OCI-M2 (cell line): ENCODE measurements around the gene TAS2R10.
"Not testable (repeated sequence)": the region's sequence is repeated elsewhere in the genome, so short reads cannot be mapped to it uniquely, and the experiment has no call there.

Source experiments
- DNase-seq: peaks from one replicate; lab custom pipeline; 2025; ENCODE audit not compliant: unreplicated experiment; lab: John Stamatoyannopoulos, UW

Gene TAS2R10, protein sequence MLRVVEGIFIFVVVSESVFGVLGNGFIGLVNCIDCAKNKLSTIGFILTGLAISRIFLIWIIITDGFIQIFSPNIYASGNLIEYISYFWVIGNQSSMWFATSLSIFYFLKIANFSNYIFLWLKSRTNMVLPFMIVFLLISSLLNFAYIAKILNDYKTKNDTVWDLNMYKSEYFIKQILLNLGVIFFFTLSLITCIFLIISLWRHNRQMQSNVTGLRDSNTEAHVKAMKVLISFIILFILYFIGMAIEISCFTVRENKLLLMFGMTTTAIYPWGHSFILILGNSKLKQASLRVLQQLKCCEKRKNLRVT

DNA sequence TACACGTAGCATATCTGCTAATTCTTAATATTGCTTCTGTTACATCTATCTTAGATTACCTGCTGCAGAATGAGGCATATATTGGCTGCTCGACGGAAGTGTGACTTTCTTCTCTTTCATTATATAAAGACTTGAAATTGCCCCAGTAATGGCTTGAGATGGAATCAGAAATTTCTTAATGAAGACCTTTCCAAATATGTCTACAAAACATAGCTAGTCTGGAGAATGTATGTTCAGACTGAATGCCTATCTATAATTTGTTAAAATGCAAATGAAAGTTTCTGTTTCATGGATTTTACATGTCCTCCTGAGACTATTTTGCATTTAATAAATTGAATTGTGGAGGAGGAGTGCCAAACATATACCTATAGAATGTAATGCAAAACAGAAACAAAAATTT lies at the start of gene TAS2R10:
Gene TAS2R10, minus strand, starts transcription at position 101 of the 400 bp plus-strand sequence. Its CDS starts 89 bp downstream, at position 12.
- DNase-seq = no peak

DNA sequence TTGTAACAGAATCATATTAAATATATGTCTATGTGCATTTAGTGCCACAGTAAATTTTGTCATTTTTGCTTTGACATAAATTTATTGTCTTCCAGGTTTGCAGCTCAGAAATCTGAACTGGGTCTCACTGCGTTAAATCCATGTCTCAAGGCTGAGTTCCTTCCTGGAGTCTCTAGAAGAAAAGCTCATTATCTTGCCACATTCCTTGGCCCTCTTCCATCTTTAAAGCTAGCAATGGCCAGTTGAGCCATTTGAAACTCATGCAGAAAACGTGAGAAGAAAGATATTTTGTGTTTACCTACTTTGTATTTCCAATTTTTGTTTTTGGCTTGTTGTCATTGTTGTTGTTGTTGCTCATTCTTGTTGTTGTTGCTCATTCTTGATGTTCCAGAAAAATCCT lies 47.2 kb upstream of the TAS2R10 start:
- DNase-seq = no peak

DNA sequence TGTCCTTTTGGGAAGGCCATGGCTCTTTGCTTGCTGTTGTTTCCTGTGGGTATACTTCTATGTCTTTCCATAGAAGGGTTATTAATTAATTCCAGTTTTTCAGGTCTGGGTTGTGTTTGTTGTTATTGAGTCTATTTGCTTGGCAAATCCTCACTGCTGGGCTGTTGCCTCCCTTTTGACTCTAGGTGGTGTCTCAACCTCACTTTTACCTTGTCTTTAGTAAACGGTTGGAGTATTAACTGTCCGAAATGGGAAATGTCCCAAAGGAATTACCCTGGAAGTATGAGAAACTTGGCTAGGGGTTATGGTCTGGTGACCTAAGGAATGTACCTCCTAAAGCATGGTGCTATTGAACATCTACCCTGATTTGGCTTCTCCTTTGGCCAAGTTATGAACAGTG lies 41.2 kb upstream of the TAS2R10 start:
- DNase-seq = no peak

DNA sequence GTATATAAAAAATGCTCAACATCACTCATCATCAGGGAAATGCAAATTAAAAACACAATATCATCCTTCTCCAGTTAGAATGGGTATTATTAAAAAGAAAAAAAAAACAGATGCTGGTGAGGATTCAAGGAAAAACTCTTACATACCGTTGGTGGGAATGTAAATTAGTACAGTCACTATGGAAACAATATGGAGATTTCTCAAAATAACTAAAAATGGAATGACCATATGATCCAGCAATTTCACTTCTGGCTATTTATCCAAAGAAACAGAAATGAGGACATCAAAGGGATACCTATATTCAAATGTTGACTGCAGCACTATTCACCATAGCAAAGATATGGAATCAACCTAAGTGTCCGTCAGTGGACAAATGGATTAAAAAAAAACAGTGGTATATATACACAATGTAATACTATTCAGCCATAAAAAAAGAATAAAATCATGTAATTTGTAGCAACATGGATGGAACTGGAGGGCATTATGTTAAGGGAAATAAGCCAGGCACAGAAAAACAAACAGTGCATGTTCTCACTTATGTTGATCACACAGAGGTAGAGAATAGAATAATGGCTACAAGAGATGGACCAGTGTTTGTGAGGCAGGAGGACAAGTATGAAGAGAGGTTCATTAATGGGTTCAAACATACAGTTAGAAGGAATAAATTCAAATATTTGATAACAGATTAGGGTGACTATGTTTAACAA lies 37.5 kb upstream of the TAS2R10 start:
- no peak for DNase-seq

DNA sequence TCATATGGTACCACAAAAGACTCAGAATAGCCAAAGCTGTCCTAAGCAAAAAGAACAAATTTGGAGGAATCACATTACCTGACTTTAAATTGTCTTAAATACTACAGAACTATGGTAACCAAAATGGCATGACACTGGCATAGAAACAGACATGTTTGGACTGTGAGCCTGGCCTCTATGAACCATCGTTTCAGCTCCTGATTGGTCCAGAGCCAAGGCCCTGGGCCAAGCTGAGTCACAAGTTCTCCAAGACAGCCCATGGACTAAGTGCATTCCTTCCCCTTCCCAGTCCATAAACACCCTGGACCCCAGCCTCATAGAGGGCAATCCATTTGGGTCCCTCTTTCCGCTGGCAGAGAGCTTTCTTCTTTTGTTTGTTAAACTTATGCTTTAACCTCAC lies 35.2 kb upstream of the TAS2R10 start:
- no peak for DNase-seq

DNA sequence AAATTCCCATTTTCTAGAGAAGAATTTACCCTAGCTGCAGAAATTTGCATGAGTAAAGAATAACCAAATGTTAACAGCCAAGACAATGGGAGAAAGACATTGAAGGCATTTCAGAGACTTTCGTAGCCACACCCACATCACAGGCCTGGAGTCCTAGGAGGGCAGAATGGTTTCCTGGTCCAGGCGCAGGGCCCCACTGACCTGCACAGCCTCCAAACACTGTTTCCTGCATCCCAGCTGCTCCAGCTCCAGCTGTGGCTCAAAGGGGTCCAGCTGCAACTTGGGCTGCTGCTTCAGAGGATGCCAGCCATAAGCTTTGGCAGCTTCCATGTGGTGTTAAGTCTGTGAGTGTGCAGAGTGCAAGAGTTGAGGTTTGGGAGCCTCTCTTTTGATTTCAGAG lies 29.6 kb upstream of the TAS2R10 start:
- DNase-seq = no peak

DNA sequence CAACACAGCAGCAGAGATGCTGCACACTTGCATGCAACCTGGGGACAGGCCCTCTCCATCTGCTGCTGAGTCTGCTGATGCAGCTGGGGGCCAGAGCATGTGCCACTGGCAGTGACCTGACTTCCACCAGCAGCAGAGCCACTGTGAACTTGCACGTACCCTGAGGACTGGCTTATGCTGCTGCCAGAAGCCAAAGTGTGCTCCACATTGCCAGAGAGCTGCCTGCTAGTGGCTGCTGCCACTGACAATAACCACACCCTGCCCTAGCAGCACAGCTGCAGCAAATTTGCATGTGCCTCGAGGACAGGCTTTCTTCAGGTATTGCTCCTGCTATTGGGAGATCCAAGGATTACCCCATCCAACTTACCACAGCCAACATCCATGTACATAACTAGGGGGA lies 27.6 kb upstream of the TAS2R10 start:
- DNase-seq = no peak

DNA sequence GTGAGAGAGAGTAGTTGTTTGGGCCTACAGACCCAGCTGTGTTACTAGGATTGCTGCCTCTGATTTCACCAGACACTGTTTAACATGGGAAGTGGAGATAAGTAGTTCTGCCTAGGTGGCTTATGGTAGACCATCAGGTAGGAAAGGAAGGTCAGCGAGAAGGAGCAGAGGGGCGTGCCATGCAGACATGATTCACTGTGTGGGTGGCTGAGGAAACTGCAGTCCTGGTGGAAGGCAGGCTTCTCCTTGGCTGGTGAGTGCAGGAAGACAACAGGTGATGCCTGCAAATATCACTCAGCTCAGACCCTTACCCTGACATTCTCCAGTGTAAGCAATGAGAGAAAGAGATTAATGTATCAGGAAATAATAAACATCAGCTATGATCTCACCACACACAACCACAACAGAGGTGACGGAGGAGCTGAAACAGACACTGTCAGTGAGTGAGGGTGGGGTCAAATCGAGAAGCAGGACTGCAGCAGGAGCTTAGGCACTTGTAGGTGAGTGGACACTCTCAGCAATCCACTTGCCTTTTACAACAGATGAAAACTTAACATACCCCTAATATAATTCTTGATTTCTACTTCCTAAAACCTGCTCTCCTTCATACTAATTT lies 25.2 kb upstream of the TAS2R10 start:
- no peak for DNase-seq

DNA sequence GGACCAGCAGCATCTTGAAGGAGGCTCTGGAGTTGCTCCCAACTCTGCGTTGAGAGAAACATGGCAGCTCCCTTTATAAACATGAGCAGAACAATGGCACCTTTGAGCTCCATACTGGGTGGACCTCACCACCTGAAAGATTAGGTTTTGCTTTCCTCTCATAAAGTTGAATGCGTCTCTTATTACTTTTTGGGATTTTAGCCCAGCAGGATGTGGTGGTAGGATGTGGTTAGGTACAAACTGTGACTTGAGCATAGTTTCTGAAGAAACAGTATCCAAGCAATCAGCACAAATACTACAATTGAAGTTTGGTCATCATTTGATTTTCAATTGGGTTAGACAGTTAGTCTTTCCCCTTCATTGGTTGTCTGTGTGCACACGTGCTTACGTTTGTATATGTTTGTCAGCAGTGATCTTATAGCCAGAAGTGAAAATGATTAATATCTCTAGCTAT lies 23.3 kb upstream of the TAS2R10 start, which contains the start of gene PRR4:
Gene PRR4, minus strand, starts transcription at position 51 of the 454 bp plus-strand sequence. Its CDS starts 38 bp downstream, at position 13.
- no peak for DNase-seq

DNA sequence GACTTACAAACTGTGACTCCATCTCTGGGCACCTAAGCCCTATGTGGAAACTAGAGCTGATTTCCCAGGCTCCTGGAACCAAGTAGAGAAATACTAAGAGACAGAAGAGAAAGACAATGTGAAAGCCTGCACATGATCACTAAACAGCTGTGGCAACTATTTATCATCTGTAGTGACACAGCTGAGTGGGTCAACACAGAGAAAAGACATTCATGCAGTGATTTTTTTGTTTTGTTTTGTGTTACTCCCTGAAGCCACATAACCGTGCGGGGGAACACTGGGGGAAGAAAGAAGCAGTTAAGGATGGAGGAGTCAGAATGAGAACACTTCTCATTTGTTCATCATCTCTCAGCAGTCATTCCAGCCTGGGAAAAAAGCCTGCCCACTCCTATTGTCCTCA lies 21.6 kb upstream of the TAS2R10 start:
- DNase-seq = no peak

DNA sequence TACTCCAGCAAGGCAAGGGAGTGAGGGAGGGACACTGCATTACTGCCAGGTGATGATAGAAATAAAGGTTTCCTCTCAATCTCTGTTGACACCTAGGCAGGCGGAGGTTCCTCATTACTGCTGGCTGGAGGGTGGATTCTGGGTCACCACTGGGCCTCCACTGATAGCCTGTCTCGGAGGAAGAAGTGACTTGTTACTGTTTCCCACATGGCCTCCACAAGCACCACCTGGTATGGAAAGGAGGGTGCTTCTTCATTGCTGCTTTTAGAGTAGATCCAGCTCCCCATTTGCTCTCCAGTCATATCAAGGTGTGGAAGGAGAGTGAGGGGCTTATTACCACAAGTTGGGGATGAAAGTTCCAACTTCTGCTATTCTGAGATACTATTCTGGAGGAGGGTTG lies 16.7 kb upstream of the TAS2R10 start:
- no peak for DNase-seq

DNA sequence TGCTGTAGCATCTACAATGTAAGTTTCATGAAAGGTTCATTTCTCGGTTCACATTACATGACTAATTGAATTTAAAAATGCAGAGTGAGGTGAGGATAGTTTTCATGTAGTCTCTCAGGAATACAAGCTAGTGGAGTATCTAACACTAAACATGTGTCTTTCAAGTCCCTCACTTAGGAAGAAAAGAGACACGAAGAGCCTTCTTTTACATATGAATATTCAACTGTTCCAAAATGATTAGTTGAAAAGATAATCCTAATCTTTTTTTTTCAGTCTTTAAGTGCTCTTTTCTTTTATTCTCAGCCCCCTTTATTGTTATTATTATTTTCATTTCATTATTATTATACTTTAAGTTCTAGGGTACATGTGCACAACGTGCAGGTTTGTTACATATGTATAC lies 12.3 kb upstream of the TAS2R10 start:
- no peak for DNase-seq

DNA sequence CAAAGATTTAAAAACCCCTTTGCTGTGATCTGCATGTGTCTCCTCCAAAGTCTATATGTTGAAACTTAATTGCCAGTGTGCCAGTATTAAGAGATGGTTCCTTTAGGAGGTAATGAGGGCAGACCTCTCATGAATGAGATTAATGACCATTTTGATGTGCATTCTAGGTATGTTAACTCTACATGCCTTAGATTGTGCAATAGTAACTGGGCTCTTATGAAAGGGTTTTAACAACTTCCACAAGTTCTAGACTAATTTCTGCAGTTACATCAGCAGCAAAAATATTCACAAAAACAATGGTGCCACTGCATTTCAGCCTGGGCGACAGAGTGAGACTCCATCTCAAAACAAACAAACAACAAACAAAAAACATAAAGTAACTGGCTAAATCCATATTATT lies 3.8 kb upstream of the TAS2R10 start:
- no peak for DNase-seq

DNA sequence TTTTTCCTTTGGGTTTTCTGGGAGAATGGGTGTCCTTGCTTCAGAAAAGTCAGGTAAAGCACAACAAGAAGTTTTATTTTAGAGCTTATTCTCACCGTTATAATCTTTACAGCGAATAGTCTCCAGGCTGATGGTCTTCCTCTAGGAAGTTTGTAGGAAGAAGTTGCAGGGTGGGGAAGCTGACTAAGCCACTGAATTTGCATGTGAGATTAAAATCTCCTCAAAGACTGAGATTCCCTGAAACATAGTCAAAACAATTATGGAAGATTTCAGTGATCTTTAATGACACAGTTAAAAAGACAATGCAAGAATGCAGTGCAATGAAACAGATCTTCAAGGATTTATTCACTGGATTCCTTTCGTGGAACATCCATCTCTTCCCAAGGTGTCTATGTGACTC lies 1.2 kb downstream of the TAS2R10 start:
- no peak for DNase-seq

DNA sequence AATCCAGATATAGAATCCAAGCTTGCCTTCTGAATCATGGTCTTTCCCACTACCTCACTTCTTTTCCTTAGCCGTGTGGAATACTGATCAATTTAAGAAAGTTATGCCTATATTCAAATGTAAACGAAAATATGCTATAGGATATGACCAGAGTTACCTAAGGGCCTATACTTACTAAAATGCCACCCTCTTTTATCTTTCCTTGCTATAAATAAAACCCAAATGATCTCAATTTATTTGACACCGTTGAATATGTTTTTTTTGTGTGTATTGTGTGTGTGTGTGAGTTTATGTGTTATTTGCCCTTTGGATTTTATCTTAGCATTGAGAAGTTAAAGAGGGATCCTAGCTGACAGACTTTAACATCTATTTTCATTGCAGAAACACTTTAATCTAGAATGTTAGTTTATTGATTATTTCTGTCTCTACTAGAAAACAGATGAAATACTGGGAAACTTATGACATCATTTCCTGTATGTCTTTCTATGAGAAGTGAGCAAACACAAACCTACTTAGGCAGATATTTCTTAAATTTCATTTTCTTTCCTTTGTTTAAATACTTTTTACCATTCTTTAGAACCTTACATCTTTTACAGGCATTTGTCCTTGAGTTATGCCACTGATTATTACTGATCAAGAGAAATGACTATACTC lies 14.1 kb downstream of the TAS2R10 start:
- DNase-seq = no peak

DNA sequence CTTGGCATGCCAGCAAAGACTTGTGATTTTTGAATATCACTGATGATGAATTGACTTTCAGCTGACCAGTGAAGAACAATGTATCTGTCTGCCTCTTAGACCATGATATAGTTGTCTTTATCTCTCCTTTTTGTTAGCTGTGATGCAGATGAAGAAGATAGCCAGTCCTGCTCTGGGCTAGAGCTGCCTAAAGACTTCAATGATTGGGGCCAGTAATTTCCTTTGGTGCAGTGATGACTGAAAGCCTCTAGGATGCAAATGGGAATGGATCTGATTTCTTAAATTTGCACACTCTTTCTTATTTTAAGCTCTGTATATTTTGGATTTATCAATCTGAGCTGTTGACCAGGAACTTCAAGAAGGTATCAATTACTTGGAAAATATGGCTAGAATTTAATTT lies 16.1 kb downstream of the TAS2R10 start, which contains the start of gene TAS2R9:
Gene TAS2R9, minus strand, starts transcription at position 101 of the 400 bp plus-strand sequence. Its CDS starts 93 bp downstream, at position 8.
- no peak for DNase-seq

DNA sequence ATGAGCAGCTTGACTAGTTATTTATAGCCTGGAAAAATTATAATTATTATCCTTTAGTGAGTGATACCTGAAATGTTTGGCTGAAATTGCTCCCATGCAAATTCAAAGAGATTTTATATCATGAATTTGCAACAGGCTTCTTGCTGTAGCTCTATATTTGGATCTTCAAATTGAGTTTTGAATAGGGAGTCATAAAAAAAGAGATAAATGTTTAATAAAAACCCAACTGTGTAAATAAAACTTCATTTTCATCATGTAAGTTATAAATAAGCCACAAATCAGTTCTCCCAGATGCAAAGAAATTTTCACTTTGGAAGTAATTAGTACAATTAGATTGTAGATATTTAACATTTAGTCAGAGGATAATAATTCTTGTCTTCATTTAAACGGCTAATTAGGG lies 19.0 kb downstream of the TAS2R10 start, which contains the start of gene TAS2R8:
Gene TAS2R8, minus strand, starts transcription at position 101 of the 400 bp plus-strand sequence. CDS start 306 bp downstream, outside the sequence.
- no peak for DNase-seq

DNA sequence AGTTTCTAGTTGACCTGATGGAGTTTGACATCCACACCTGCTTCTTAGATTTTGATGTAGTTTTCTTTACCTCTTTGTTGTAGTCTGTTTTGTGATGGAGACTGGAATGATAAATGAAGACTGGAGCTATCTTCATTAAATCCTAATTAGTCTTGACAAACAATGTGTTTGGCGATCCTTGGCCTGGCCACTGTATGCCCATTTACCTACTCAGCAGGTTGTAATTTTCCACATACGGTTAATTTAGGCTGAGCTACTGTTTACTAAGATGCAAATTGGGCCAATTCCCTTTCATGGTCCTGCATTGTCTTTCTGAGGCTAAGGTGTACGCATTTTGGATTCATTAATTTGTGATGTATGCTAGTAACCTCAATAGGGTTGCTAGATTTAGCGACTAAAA lies 23.6 kb downstream of the TAS2R10 start, which contains the start of gene TAS2R7:
Gene TAS2R7, minus strand, starts transcription at position 41 of the 400 bp plus-strand sequence. CDS start 57 bp downstream, outside the sequence.
- no peak for DNase-seq

DNA sequence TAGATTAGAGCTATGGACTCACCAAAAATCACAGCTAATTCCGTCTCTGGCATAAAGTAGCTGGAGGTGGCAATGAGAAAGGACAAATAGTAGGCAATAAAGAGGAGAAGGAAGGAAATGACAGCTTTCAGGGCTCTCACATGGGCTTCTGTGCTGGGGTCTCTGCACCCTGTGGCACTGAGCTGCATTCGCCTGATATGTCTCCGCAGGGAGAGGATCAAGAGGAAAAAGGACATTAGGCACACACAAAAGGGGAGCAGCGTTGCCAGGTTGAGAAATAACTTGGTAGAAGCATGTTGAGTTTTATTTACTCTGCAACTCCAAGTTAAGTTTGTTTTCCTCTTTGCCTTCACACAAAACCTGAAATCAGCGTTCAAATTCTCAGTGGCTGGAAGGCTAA lies 24.4 kb downstream of the TAS2R10 start:
- DNase-seq = no peak

DNA sequence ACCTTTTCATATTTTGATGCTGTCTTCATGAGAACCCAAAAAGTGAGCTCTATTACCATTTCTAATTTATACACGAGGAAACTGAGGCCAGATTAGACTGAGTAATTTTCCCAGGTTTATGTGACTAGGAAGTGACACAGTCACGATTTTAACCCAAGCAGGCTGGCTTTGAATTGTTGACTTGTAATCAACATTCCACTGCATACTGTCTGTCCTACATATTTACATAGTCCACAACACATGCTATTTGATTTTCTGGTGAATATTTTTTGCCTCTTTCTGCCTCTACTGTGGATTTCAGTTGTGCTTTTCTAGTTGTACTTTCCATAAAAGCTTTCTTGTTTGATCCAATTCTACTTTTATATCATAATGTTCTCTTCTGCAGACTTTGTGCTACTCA lies 31.9 kb downstream of the TAS2R10 start:
- no peak for DNase-seq

DNA sequence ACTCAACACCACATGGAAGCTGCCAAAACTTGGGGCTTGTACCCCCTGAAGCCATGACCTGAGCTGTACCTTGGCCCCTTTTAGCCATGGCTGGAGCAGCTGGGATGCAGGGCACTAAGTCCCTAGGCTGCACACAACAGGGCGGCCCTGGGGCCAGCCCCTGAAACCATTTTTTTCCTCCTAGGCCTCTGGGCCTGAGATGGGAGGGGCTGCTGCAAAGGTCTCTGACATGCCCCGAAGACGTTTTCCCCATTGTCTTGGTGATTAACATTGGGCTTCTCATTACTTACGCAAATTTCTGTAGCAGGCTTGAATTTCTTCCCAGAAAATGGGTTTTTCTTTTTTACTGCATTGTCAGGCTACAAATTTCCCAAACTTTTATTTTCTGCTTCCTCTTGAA lies 34.4 kb downstream of the TAS2R10 start:
- not testable (repeated sequence) for DNase-seq
